Type B pancreatic cell (in vitro differentiated cells): Measurements from ENCODE around the gene BPIFB6. TPM values are rescaled to one million over a fixed set of nuclear protein-coding genes. Genes with fewer than 3 reads are reported as not detected.

Source experiments
- DNase-seq: peaks from one replicate; pipeline ENCODE4 v3.0.0; 2021; ENCODE audit warnings: mixed read lengths; ENCODE audit not compliant: unreplicated experiment; ENCODE audit errors: extremely low spot score
- H3K27ac Mint-ChIP-seq: 2 replicates; pipeline ENCODE4 v1.8.0; 2021; ENCODE audit warnings: mild to moderate bottlenecking, mixed read lengths
- H3K27me3 Mint-ChIP-seq: 2 replicates; pipeline ENCODE4 v1.8.0; 2021; ENCODE audit warnings: mixed read lengths
- H3K36me3 Mint-ChIP-seq: 2 replicates; pipeline ENCODE4 v1.8.0; 2021; ENCODE audit warnings: mixed read lengths
- H3K4me1 Mint-ChIP-seq: one replicate; pipeline ENCODE4 v1.8.0; 2021; ENCODE audit warnings: mixed read lengths; ENCODE audit not compliant: unreplicated experiment
- H3K4me3 Mint-ChIP-seq: 2 replicates; pipeline ENCODE4 v1.8.0; 2021; ENCODE audit warnings: mild to moderate bottlenecking, mixed read lengths
- H3K9me3 Mint-ChIP-seq: 2 replicates; pipeline ENCODE4 v1.8.0; 2021; ENCODE audit warnings: mixed read lengths
- CTCF ChIP-seq: fragments of 200-600 bp; sonication (generic); conservative IDR thresholded peaks from 2 replicates; pipeline ENCODE4 v1.5.0; 2021; ENCODE audit warnings: antibody characterized with exemption, mild to moderate bottlenecking
- total RNA-seq: library from RNA; stranded (reverse); gene quantifications from 2 replicates; pipeline ENCODE4 v1.2.1, GENCODE V29; 2021; ENCODE audit warnings: low replicate concordance

BPIFB6 gene
- total RNA-seq, 1 donor from 2014 or later, result not detected

DNA sequence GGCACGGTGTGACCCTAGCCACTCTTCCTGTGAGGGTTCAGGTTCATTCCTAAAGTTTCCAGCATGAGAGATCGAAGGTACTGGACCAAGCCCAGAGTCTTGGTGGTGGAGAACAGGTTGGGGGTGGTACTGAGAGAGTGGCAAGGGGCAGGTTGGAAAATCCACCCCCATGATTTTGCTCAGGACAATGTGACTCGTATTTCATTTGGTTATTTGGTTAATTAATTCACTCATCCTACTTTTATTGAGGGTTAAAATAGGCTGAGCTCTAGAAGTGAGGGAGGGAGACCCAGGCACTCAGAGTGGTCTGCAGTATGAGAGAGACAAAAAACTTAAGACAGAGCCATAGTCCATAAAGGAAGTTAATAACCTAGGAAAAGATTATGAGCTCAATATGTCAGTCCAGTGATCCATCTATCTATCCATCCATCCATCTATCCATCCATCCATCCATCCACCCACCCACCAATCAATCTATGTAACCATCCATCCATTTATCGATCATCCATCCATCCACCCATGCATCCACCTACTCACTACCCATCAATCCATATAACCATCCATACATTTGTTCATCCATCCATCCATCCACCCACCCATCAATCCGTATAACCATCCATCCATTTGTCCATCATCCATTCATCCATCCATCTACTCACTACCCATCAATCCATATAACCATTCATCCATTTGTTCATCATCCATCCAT, 6.7 kb upstream of the BPIFB6 start:
- Mint-ChIP-seq H3K4me1 (no peaks in the 10 kb centered on the region), H3K27ac (no peak overlapping the region), H3K4me3 (no peak overlapping the region), H3K9me3 (no peaks in the 10 kb centered on the region), H3K27me3 (peaks cover 8% of the 10 kb centered on the region), H3K36me3 (no peaks in the 10 kb centered on the region)
- DNase-seq, result no peak
- TF ChIP-seq CTCF, result no peak

DNA sequence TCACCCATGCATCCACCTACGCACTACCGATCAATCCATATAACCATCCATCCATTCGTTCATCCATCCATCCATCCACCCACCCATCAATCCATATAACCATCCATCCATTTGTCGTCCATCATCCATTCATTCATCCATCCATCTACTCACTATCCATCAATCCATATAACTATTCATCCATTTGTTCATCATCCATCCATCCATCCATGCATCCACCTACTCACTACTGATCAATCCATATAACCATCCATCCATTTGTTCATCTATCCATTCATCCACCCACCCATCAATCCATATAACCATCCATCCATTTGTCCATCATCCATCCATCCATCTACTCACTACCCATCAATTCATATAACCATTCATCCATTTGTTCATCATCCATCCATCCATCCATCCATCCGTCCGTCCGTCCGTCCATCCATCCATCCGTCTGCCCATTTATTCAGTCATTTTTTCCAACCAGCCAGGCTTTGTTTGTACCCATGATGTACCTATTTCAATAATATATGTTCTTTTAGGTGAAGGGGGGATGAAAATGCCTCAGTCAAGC, 6.1 kb upstream of the BPIFB6 start:
- H3K27ac Mint-ChIP-seq, result no peak overlapping the region
- H3K27me3 Mint-ChIP-seq, result peaks cover 8% of the 10 kb centered on the region
- no peak for TF ChIP-seq CTCF
- H3K36me3 Mint-ChIP-seq, result no peaks in the 10 kb centered on the region
- no peak for DNase-seq
- no peaks in the 10 kb centered on the region for H3K4me1 Mint-ChIP-seq
- no peaks in the 10 kb centered on the region for H3K9me3 Mint-ChIP-seq
- no peak overlapping the region for H3K4me3 Mint-ChIP-seq

GRCh38 chr20:33026072-33026778, 5.2 kb upstream of the BPIFB6 start:
- Mint-ChIP-seq H3K27ac (no peak overlapping the region), H3K9me3 (no peaks in the 10 kb centered on the region), H3K36me3 (no peaks in the 10 kb centered on the region)

GRCh38 chr20:33026779-33027759, 4.4 kb upstream of the BPIFB6 start:
- H3K27me3 Mint-ChIP-seq, result peaks cover 8% of the 10 kb centered on the region
- no peaks in the 10 kb centered on the region for H3K36me3 Mint-ChIP-seq
- no peak overlapping the region for H3K27ac Mint-ChIP-seq
- TF ChIP-seq CTCF, result no peak
- no peaks in the 10 kb centered on the region for H3K4me1 Mint-ChIP-seq
- H3K9me3 Mint-ChIP-seq, result no peaks in the 10 kb centered on the region
- H3K4me3 Mint-ChIP-seq, result no peak overlapping the region
- no peak for DNase-seq

More at GRCh38 chr20:33026072-33026778, 5.2 kb upstream of the BPIFB6 start:
- H3K4me3 Mint-ChIP-seq, result no peak overlapping the region
- DNase-seq, result no peak
- TF ChIP-seq CTCF, result no peak
- H3K4me1 Mint-ChIP-seq, result no peaks in the 10 kb centered on the region
- H3K27me3 Mint-ChIP-seq, result peaks cover 8% of the 10 kb centered on the region
